ENCODE data around the gene BDH1. TPM values are rescaled to one million over a fixed set of nuclear protein-coding genes. Genes with fewer than 3 reads are reported as not detected.

BDH1 gene
- total and polyA plus RNA-seq, 2 of the 13 experiments (the other 11 are each of a cell fraction or from before 2014, with no cell fraction given), result 21.2 to 71.9 TPM

DNA sequence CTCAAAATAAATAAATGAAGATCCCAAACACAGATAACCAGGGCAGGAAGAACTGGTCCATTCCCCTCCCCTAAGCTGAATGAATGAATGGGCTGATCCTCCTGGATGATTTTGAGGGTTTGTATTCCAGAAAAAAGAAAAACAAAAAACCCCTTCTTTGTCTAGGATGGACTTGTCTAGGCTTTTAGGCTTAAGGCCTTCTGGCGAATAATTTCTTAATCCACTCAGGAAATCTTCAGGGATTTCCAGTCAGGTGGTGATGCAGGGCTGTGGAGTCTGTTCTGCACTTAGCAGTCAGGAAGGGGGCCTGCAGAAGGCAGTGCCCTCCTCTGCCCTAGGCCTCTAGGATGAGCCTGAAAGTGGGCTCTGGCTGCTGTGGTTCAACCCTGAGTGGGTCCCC lies 52.1 kb downstream of the BDH1 start:
- intact Hi-C loops (cut with micrococcal nuclease; ENCODE audit: unreplicated experiment) (loop anchor here (1.0 to 5.0 kb wide), 6 partner anchors 45 to 279 kb away; partner anchors contain the start of gene DLG1), in situ Hi-C loops (cut with HindIII; ENCODE audit: extremely low pct_ligation_motif_present, low pct_unique_long_range_greater_than_20kb) (loop anchor here (10.0 to 25.0 kb wide), 2 partner anchors 209 to 516 kb away; partner anchors contain the start of gene DLG1)
- H3K4me3 ChIP-seq (replicated peaks in 1 of 3; ENCODE audit: insufficient read depth in 1 of 3, low read depth in 2 of 3, low read length in 3 of 3), result peak overlapping the region in 2 of 3 experiments; percentile 28 to 58; a peak in 3 of 6 replicates
- no peak overlapping the region for H2AFZ ChIP-seq (ENCODE audit: low read length)
- H3K9ac ChIP-seq (ENCODE audit: insufficient read depth, low read depth, low read length), result no peak overlapping the region
- no peak overlapping the region for H3K27ac ChIP-seq (ENCODE audit: extremely low read length, insufficient read depth, low read length)
- H4K20me1 ChIP-seq (ENCODE audit: insufficient read depth, low read length), result no peaks in the 10 kb centered on the region
- no peaks in the 10 kb centered on the region for H3K79me2 ChIP-seq (ENCODE audit: insufficient read depth, low read length)
- TF ChIP-seq DMTF1 (CRISPR knock-in tag; IDR thresholded peaks at IDR 0.05), result no peak
- TF ChIP-seq ZNF460 (CRISPR knock-in tag; IDR thresholded peaks at IDR 0.05; ENCODE audit: borderline replicate concordance), result no peak
- TF ChIP-seq, protein P1, sequence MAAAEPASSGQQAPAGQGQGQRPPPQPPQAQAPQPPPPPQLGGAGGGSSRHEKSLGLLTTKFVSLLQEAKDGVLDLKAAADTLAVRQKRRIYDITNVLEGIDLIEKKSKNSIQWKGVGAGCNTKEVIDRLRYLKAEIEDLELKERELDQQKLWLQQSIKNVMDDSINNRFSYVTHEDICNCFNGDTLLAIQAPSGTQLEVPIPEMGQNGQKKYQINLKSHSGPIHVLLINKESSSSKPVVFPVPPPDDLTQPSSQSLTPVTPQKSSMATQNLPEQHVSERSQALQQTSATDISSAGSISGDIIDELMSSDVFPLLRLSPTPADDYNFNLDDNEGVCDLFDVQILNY (CRISPR knock-in tag; conservative IDR thresholded peaks at IDR 0.05), result no peak
- no peak for TF ChIP-seq CENPX (CRISPR knock-in tag; IDR thresholded peaks at IDR 0.05)
- POLR2A ChIA-PET, result interaction anchor here (1.3 to 2.5 kb wide), 5 partner anchors 12 to 205 kb away, joined by 3 to 18 read pairs (median 5); partner anchors contain the start of gene DLG1
- DNase-seq (ENCODE audit: low spot score) (no peak), FAIRE-seq (no peak), ATAC-seq (0 out of 3 replicates have a peak, but pooled peaks have one; percentile 7)
- H3K9me3 ChIP-seq (ENCODE audit: low read length), result no peaks in the 10 kb centered on the region
- no peaks in the 10 kb centered on the region for H3K36me3 ChIP-seq (replicated peaks in 1 of 2; ENCODE audit: control insufficient read depth in 1 of 2, insufficient read depth in 2 of 2, low read length in 2 of 2)
- peak overlapping the region; percentile 98 for H3K4me2 ChIP-seq (ENCODE audit: low read depth, low read length)
- 33% methylated on average over 1 of the region's 1 CpG for WGBS (ENCODE audit: low lambda C conversion rate)
- H3K4me1 ChIP-seq (ENCODE audit: insufficient read depth, low read length), result peaks cover 65% of the 10 kb centered on the region
- H3K27me3 ChIP-seq (ENCODE audit: control insufficient read depth in 1 of 2, insufficient read depth in 2 of 2, low read length in 2 of 2), result no peaks in the 10 kb centered on the region
- CTCF ChIA-PET (ENCODE audit: low intra/inter-chr PET ratio, low total read pairs), result interaction anchor here (1.6 to 2.5 kb wide), 2 partner anchors 247 to 279 kb away, joined by 9 to 13 read pairs; no protein-coding TSS in a partner anchor
- no TSS peak for BruUV-seq (replicated peaks)
